Posterior cingulate gyrus (tissue), 11 donors: ENCODE data around the gene CLDN1.

Experiments
- DNase-seq, 10 donors: peaks; one replicate each; pipeline versions ENCODE4 v3.0.0 to v3.0.0-alpha.2; 2020 to 2021; ENCODE audit warnings: mixed read lengths in 3 of 10
- intact Hi-C: fragments of 100-400 bp; cut with DNase I; formaldehyde crosslinking; loops from one replicate; pipeline ENCODE4 v1.15.1; 2023

The CLDN1 gene

DNA sequence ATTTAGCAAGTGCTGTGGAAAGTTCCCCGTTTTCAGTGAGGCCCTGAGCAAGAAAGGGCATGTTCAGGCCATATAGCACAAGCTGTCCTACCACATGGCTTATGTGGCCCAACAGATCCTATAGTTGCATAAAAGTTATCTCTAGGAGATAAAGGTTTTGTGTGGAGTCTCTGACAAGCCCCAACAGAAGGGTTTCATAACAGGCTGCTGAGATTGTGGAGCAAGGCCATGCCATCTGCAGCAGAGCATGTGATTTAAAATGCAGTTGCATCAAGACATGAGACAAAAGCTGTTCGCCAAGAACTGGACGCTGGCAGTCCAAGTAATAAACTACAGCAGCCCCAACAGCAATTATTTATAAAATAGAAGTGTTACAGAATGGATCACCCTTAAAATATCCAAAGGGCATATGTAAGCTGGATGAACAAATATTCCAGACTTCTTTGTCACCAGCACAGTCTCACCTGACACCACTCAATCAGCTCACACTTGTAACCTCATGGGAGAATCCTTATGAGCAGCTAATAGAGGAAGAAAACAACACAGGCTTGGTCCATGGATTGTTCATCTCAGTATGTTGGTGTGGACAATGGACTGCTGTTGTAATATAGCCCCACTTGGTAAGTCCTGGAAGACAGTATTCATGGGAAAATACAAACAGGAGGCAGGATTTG is 14.4 kb upstream of the CLDN1 start:
- DNase-seq, result no peak
- intact Hi-C loops, result no loop called here

- intact Hi-C loops, result no loop called here
- DNase-seq, result no peak
Observed at GRCh38 chr3:190333961-190334360, 11.7 kb upstream of the CLDN1 start.

DNA sequence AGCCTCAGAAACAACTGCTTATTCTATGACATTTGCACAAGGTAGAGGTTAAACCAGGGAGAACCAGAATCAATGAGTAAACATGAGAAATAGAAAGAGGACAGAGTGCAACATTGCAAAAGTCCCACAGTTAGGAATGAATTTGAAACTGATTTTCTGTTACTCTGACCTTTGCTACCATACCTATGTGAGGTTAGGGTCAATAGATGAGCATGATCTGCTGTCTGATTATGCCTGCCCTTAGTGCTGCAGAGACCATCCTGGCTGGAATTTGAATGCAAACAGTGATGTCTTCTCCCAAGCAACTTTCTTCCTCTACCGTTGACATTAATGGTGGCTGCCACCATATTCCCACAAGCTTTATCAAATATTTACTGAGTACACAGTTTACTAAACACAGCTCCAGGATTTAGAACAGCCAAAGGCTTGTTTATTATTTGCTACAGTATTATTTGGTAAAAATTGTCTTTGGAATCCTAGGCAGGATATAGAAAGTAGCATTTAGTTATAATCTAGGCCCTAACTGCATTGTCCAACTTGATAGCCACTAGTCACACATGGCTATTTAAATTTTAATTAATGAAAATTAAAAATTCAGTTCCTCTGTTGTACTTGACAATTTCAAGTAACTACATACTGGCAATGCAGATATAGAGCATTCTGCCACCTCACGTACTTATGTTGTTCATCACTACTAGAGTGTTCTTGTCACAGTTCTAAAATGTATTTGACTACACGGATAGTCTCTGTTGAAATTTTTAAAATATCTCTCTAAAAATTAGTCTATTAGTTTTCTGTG is 8.9 kb upstream of the CLDN1 start:
- no peak for DNase-seq
- intact Hi-C loops, result no loop called here

- DNase-seq, result no peak
- intact Hi-C loops, result no loop called here
Observed at GRCh38 chr3:190326930-190327329, 4.7 kb upstream of the CLDN1 start.

GRCh38 chr3:190326361-190326760 is 4.1 kb upstream of the CLDN1 start:
- intact Hi-C loops, result no loop called here

DNA sequence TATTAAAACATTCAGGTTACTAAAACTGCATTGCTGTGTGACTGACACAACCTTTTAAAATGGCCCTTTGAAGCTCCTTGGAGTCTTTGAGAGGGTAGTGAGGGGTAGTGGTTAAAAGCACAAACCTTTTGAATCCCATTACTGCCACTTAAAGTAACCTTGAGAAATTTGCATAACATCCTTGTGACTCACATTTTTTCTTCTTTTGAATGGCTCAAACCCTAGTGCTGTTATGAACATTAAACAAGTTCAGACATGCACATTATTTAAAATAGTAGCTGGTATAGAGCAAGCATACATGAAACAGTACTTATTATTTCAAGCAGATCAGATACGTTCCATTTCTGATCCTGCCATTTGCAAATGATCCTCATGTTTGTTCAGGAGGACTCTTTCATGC is 3.7 kb upstream of the CLDN1 start:
- no peak for DNase-seq
- intact Hi-C loops, result no loop called here

More at GRCh38 chr3:190326361-190326760, 4.1 kb upstream of the CLDN1 start:
- no peak for DNase-seq

DNA sequence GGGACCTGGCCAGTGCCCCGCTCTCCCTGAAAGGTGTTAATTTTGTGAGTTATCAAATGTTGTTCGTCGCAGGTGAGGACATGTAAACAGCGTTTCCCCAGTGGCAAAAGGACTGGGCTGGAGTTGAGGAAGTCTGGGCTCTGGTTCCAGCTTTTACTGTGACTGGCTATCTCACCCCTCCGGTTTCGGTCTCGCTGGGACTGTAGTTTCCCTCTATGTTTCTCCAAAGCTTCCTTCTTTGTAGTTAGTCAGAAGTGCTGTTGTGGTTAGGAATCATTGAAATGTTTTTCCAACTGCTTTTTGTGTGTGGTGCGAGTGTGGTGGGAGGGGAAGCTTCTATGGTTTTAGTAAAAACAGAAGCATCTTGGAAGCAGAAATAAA is 990 bp upstream of the CLDN1 start:
- no peak for DNase-seq
- intact Hi-C loops, result loop anchor here (2.0 to 5.0 kb wide), 2 partner anchors 98 to 356 kb away; no protein-coding TSS in a partner anchor

DNA sequence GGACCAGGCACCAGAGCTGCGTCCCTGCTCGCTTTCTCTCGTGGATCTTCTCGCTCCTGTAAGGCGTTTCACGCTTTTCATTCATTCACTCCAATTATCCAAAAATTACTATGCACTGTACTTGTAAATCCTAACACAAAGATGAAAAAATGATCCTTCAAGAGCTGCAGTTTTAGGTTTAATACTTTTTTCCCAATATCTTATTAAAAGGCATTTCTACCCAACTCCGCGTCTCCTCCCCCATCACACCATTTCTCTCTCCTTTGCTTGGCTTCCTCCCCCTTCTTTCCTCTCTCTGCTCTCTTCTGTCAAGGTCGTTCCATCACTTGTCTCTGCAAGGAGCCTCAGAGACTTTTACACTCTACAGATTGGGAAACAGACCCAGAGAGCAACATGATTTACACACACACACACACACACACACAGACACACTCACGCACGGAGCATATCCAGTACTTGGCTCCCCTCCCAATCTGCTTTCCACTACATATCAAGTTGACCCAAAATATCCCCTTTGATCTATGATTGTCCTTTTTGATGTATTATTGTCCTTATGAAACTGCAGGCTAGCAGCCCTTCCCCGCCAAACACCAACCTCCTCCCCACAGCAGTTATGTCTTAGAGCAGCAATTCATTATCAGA is 479 bp upstream of the CLDN1 start:
- DNase-seq, result no peak
- intact Hi-C loops, result loop anchor here (2.0 to 5.0 kb wide), 2 partner anchors 98 to 355 kb away; no protein-coding TSS in a partner anchor

DNA sequence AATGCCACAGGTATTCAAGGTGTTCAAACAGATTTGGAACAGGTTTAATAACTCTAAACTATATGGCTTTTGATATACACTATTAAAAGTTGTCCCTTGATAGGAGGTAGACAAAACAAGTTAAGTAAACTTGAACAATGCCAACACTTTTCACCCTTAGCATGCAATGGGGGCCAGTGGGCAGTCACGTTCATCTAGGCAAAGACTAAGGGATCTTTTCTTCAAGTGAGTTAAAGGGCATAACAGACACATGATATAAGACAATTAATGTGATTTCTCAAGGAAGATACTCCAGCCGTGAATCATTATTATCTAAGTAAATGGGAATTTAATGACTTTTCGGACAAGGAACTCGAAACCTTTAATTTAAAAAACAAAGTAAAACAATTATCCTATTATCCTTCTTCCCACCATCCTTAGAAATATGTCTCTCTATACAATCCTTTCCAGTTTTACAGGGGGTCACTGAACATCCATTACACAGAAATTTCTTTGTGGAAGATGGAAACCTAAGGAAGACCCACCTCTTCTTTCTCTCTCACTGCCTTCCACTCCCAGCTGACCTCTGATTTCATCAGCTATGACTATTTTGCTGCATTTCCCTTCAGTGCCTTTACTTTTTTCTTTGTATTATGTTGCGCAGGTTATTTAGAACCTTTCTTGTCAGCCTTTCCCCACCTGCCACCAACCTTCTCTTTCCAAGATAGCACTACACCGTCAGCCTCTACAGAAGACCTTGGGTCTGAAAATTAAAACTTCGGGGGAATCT is 1.5 kb downstream of the CLDN1 start:
- DNase-seq, result no peak
- intact Hi-C loops, result loop anchor here (5.0 kb wide), 1 partner anchor 353 kb away; no protein-coding TSS in a partner anchor

GRCh38 chr3:190319660-190320059 is 2.6 kb downstream of the CLDN1 start:
- intact Hi-C loops, result loop anchor here (5.0 kb wide), 1 partner anchor 352 kb away; no protein-coding TSS in a partner anchor
- no peak for DNase-seq

DNA sequence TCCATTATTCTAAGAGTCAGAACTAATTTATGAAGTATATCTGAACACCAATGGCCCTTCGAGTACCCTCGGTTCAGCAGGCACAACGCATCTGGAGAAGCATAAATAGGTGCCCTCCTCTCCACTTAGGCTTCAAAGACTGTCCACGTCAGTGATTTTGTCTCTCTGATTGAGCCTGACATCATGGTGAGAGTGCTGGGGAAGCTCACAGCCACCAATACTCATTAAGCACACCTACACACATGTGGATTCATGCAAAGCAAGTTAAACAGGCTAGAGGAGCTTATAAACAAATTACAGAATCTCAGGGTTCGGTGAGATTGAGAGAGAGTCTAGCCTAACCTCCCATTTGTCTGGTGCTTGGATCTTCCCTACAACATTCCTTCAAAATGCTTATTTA is 3.6 kb downstream of the CLDN1 start:
- intact Hi-C loops, result no loop called here
- no peak for DNase-seq

DNA sequence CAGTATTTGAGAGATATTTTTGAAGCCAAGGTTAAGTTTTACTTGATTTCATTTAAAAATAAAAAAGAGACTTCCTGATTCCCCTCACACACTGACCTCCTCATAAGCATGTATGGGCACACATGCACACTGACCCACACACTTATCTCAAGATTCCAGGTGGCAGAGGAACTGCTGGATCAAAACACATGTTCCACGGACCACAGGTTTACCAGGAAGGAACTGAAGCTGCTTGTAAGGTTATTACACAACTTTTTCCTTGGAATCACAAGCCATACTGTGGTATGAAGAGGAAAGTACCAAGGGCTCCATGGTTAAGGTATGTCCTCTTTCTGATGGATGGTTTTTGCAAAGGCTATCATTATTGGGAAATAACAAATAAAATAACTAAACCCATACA is 7.5 kb downstream of the CLDN1 start:
- intact Hi-C loops, result no loop called here
- no peak for DNase-seq

GRCh38 chr3:190309414-190309813 is 12.8 kb downstream of the CLDN1 start:
- no peak for DNase-seq

GRCh38 chr3:190308154-190308553 is 14.1 kb downstream of the CLDN1 start:
- DNase-seq, result no peak
- intact Hi-C loops, result no loop called here

More at GRCh38 chr3:190309414-190309813, 12.8 kb downstream of the CLDN1 start:
- intact Hi-C loops, result no loop called here

DNA sequence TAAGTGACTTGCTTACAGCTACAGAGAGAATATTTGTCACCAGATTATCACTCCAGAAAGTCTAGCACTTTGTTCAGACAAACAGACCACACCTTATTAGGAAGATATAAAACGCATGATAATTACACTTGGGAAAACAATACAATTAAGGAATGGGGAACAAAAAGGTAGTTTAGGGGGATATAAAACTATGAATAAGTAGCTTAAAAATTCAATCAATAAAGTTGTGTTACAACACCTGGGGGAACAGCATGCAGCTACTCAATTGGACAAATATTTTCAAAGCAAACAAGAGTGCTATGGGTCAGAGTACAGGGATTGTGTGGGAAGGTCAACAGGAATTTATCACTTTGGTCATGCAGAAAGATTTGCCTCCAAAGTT is 15.1 kb downstream of the CLDN1 start:
- intact Hi-C loops, result no loop called here

GRCh38 chr3:190306513-190307163 is 15.6 kb downstream of the CLDN1 start:
- no peak for DNase-seq
- intact Hi-C loops, result no loop called here

More for the DNA sequence above, 15.1 kb downstream of the CLDN1 start:
- no peak for DNase-seq

DNA sequence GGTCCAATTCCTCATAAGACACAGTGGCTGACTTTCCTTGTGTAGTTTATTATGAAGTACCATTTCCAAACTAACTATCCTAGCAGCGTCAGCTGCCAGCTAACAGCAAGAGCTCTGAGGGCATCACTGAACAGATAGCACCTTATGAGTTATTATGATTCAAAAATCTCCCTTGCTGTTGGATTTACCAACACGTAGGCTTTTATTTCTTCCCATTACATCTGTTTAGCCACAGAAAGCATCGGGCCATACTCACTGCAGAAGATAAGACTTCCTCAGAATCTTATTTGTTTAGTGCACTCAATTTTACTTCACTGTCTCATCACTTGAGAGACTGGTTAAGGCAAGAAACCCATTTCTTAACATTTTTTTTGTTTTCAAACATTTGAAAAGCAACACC is 16.2 kb downstream of the CLDN1 start:
- no peak for DNase-seq
- intact Hi-C loops, result no loop called here

- DNase-seq, result no peak
- intact Hi-C loops, result no loop called here
Observed at GRCh38 chr3:190305406-190305805, 16.8 kb downstream of the CLDN1 start.

GRCh38 chr3:190303884-190304283 is 18.4 kb downstream of the CLDN1 start:
- intact Hi-C loops, result no loop called here

GRCh38 chr3:190302212-190302867 is 19.9 kb downstream of the CLDN1 start:
- intact Hi-C loops, result no loop called here
- DNase-seq, result no peak

More at GRCh38 chr3:190303884-190304283, 18.4 kb downstream of the CLDN1 start:
- no peak for DNase-seq
